ENCODE data around the gene DEUP1. TPM values are rescaled to one million over a fixed set of nuclear protein-coding genes. Genes with fewer than 3 reads are reported as not detected.

Gene DEUP1
- total and polyA plus RNA-seq, 9 of the 15 experiments (the other 6 are each of a cell fraction or from before 2014, with no cell fraction given) = 1.4 to 10.9 (median 9.3) TPM

GRCh38 chr11:93288767-93289166 is 41.8 kb upstream of the DEUP1 start:
- ChIA-PET POLR2A (no interaction called here), CTCF (ENCODE audit: low intra/inter-chr PET ratio) (no interaction called here)
- no peak for DNase-seq (ENCODE audit: extremely low read depth in 1 of 4, low spot score in 3 of 4)
- Histone ChIP-seq H3K9ac (ENCODE audit: insufficient read depth in 1 of 2, low read depth in 2 of 2, low read length in 2 of 2) (no peak overlapping the region), H3K4me3 (no peak overlapping the region), H3K27ac (ENCODE audit: extremely low read depth, low read depth, low read length) (no peak overlapping the region), H3K79me2 (ENCODE audit: control insufficient read depth, insufficient read depth, low read length) (no peaks in the 10 kb centered on the region), H4K20me1 (replicated peaks; ENCODE audit: control insufficient read depth, insufficient read depth, low read length) (no peaks in the 10 kb centered on the region), H3K9me3 (replicated peaks; ENCODE audit: control insufficient read depth, insufficient read depth, low read depth, low read length) (no peaks in the 10 kb centered on the region), H3K4me2 (ENCODE audit: insufficient read depth, low read length) (no peak overlapping the region), H3K9me1 (ENCODE audit: control insufficient read depth, insufficient read depth, low read length) (no peaks in the 10 kb centered on the region), H3K4me1 (replicated peaks in 1 of 2; ENCODE audit: control insufficient read depth in 2 of 2, insufficient read depth in 2 of 2, low read length in 2 of 2) (no peaks in the 10 kb centered on the region), H2AFZ (ENCODE audit: low read depth, low read length) (no peak overlapping the region), H3K27me3 (ENCODE audit: control insufficient read depth in 2 of 2, insufficient read depth in 2 of 2, low read length in 2 of 2) (0 out of 5 replicates have a peak, but pooled peaks cover 0 to 6% of the 10 kb centered on the region in 2 experiments), H3K36me3 (ENCODE audit: control insufficient read depth, insufficient read depth, low read length) (no peaks in the 10 kb centered on the region)
- no peak for FAIRE-seq
- no TSS peak for BruUV-seq (replicated peaks)
- 4% methylated on average over 2 of the region's 2 CpGs for WGBS (ENCODE audit: insufficient coverage, low coverage, missing lambda C conversion rate)
- ATAC-seq = no peak
- in situ Hi-C loops (cut with MboI) = no loop called here
- intact Hi-C loops (cut with micrococcal nuclease) = no loop called here
- no peak for TF ChIP-seq PRPF4 (IDR thresholded peaks at IDR 0.05; ENCODE audit: insufficient read depth, low read depth, low read length, poor library complexity, severe bottlenecking)
- TF ChIP-seq ZNF140 (CRISPR knock-in tag; IDR thresholded peaks at IDR 0.05) = no peak
- no peak for TF ChIP-seq HDAC1 (IDR thresholded peaks at IDR 0.05)
- TF ChIP-seq, protein P1, sequence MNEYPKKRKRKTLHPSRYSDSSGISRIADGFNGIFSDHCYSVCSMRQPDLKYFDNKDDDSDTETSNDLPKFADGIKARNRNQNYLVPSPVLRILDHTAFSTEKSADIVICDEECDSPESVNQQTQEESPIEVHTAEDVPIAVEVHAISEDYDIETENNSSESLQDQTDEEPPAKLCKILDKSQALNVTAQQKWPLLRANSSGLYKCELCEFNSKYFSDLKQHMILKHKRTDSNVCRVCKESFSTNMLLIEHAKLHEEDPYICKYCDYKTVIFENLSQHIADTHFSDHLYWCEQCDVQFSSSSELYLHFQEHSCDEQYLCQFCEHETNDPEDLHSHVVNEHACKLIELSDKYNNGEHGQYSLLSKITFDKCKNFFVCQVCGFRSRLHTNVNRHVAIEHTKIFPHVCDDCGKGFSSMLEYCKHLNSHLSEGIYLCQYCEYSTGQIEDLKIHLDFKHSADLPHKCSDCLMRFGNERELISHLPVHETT (CRISPR knock-in tag; conservative IDR thresholded peaks at IDR 0.05 in 1 of 2, IDR thresholded peaks at IDR 0.05 in 1 of 2) = no peak
- no peak for TF ChIP-seq PHTF2 (CRISPR knock-in tag; IDR thresholded peaks at IDR 0.05)
- TF ChIP-seq ELF4 (CRISPR knock-in tag; IDR thresholded peaks at IDR 0.05) = no peak
- TF ChIP-seq, protein P2, sequence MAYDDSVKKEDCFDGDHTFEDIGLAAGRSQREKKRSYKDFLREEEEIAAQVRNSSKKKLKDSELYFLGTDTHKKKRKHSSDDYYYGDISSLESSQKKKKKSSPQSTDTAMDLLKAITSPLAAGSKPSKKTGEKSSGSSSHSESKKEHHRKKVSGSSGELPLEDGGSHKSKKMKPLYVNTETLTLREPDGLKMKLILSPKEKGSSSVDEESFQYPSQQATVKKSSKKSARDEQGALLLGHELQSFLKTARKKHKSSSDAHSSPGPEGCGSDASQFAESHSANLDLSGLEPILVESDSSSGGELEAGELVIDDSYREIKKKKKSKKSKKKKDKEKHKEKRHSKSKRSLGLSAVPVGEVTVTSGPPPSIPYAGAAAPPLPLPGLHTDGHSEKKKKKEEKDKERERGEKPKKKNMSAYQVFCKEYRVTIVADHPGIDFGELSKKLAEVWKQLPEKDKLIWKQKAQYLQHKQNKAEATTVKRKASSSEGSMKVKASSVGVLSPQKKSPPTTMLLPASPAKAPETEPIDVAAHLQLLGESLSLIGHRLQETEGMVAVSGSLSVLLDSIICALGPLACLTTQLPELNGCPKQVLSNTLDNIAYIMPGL (CRISPR knock-in tag; IDR thresholded peaks at IDR 0.05) = no peak
- no peak for TF ChIP-seq TCF7 (IDR thresholded peaks at IDR 0.05; ENCODE audit: borderline replicate concordance)
- TF ChIP-seq FOXP4 (CRISPR knock-in tag; IDR thresholded peaks at IDR 0.05; ENCODE audit: borderline replicate concordance) = no peak
- TF ChIP-seq, protein P3, sequence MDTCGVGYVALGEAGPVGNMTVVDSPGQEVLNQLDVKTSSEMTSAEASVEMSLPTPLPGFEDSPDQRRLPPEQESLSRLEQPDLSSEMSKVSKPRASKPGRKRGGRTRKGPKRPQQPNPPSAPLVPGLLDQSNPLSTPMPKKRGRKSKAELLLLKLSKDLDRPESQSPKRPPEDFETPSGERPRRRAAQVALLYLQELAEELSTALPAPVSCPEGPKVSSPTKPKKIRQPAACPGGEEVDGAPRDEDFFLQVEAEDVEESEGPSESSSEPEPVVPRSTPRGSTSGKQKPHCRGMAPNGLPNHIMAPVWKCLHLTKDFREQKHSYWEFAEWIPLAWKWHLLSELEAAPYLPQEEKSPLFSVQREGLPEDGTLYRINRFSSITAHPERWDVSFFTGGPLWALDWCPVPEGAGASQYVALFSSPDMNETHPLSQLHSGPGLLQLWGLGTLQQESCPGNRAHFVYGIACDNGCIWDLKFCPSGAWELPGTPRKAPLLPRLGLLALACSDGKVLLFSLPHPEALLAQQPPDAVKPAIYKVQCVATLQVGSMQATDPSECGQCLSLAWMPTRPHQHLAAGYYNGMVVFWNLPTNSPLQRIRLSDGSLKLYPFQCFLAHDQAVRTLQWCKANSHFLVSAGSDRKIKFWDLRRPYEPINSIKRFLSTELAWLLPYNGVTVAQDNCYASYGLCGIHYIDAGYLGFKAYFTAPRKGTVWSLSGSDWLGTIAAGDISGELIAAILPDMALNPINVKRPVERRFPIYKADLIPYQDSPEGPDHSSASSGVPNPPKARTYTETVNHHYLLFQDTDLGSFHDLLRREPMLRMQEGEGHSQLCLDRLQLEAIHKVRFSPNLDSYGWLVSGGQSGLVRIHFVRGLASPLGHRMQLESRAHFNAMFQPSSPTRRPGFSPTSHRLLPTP (IDR thresholded peaks at IDR 0.05; ENCODE audit: borderline replicate concordance, extremely low read depth, insufficient read length) = no peak
- no peak for TF ChIP-seq KLF10 (CRISPR knock-in tag; IDR thresholded peaks at IDR 0.05)
- no peak for TF ChIP-seq HSF4 (CRISPR knock-in tag; IDR thresholded peaks at IDR 0.05; ENCODE audit: borderline replicate concordance)
